Nephron (organoid): ENCODE data around the gene PM20D2.

Experiments used
- H3K27ac Mint-ChIP-seq, 3 experiments: 2 replicates each; pipeline ENCODE4 v1.8.0; 2020; ENCODE audit warnings: mixed read lengths in 3 of 3, mild to moderate bottlenecking in 2 of 3, moderate library complexity in 1 of 3
- H3K27me3 Mint-ChIP-seq: 2 replicates; pipeline ENCODE4 v1.8.0; 2021; ENCODE audit warnings: low read depth, mild to moderate bottlenecking, moderate library complexity, mixed read lengths
- H3K36me3 Mint-ChIP-seq: 2 replicates; pipeline ENCODE4 v1.8.0; 2020; ENCODE audit warnings: low read depth, mixed read lengths
- H3K4me1 Mint-ChIP-seq: 2 replicates; pipeline ENCODE4 v1.8.0; 2020; ENCODE audit warnings: mixed read lengths
- H3K4me3 Mint-ChIP-seq, 3 experiments: 2 replicates each; pipeline ENCODE4 v1.8.0; 2020; ENCODE audit warnings: mild to moderate bottlenecking in 3 of 3, mixed read lengths in 3 of 3, moderate library complexity in 2 of 3
- H3K9me3 Mint-ChIP-seq: 2 replicates; pipeline ENCODE4 v1.8.0; 2020; ENCODE audit warnings: mixed read lengths
- CTCF ChIP-seq, 3 experiments: fragments of 200-600 bp; sonication (generic); IDR thresholded peaks; one replicate each; pipeline ENCODE4 v1.5.0; 2021; ENCODE audit warnings: antibody characterized with exemption in 3 of 3; ENCODE audit not compliant: unreplicated experiment in 3 of 3

Gene PM20D2

DNA sequence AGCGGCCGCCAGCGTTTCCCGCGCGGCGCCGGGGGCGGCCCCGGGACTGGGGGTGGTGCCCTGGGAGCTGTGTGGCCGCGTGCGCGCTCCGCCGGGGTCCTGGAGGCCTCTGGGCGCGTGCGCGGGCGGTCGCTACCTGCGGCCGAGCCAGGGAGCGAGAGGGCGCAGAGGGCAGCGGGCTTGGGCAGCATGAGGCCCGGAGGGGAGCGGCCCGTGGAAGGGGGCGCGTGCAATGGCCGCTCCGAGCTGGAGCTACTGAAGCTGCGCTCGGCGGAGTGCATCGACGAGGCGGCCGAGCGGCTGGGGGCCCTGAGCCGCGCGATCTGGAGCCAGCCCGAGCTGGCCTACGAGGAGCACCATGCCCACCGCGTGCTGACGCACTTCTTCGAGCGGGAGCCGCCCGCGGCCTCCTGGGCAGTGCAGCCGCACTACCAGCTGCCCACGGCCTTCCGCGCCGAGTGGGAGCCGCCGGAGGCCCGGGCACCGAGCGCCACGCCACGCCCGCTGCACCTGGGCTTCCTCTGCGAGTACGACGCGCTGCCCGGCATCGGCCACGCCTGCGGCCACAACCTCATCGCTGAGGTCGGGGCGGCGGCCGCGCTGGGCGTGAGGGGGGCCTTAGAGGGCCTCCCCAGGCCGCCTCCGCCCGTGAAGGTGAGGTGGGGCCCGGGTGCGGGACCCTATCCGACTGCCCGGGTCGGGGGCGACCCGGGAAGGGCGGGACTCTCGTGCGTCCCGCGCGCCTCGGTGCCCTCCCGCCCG is at the start of gene PM20D2:
Gene PM20D2 (plus strand): TSS at position 100 of the 762 bp plus-strand sequence. CDS start 90 bp downstream, at position 190.
- peaks cover 40% of the 10 kb centered on the region for H3K4me1 Mint-ChIP-seq

GRCh38 chr6:89098461-89098860 is 47.4 kb upstream of the PM20D2 start:
- no peaks in the 10 kb centered on the region for H3K27me3 Mint-ChIP-seq
- no peak overlapping the region for H3K27ac Mint-ChIP-seq
- no peaks in the 10 kb centered on the region for H3K4me1 Mint-ChIP-seq
- H3K36me3 Mint-ChIP-seq: peaks cover 44% of the 10 kb centered on the region
- H3K9me3 Mint-ChIP-seq: no peaks in the 10 kb centered on the region
- TF ChIP-seq CTCF (IDR thresholded peaks at IDR 0.05; ENCODE audit: unreplicated experiment in 3 of 3): no peak
- H3K4me3 Mint-ChIP-seq: no peak overlapping the region

More for the DNA sequence above, at the start of gene PM20D2:
- Mint-ChIP-seq H3K27ac (peak within 1 kb of the TSS; percentile 81 to 96 (median 90)), H3K36me3 (peaks cover 13% of the 10 kb centered on the region), H3K4me3 (peak within 1 kb of the TSS; percentile 89 to 98 (median 94)), H3K9me3 (no peaks in the 10 kb centered on the region), H3K27me3 (peaks cover 5% of the 10 kb centered on the region)
- TF ChIP-seq CTCF (IDR thresholded peaks at IDR 0.05; ENCODE audit: unreplicated experiment in 3 of 3): no peak

DNA sequence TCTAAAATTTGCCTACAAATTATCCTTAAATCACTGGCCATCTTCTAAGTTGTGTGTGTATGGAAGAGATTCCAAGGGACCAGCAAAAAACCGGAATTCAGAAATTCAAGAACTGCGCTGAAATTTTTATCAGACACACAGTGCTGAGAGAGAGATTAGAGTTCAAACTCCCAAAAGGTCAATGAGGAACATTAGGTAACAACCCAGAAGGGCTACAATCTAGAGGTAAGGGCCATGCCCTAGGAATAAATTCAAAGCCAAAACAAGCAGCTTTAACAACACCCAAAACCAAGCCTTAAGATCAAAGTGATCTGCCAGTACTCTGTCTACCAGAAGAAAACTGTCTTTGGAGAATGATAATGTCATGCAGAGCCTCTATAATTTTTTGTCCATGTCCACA is 45.7 kb upstream of the PM20D2 start:
- no peak overlapping the region for H3K4me3 Mint-ChIP-seq
- H3K27ac Mint-ChIP-seq: no peak overlapping the region
- no peak for TF ChIP-seq CTCF (IDR thresholded peaks at IDR 0.05; ENCODE audit: unreplicated experiment in 3 of 3)
- no peaks in the 10 kb centered on the region for H3K27me3 Mint-ChIP-seq
- H3K9me3 Mint-ChIP-seq: no peaks in the 10 kb centered on the region
- no peaks in the 10 kb centered on the region for H3K4me1 Mint-ChIP-seq
- peaks cover 56% of the 10 kb centered on the region for H3K36me3 Mint-ChIP-seq

DNA sequence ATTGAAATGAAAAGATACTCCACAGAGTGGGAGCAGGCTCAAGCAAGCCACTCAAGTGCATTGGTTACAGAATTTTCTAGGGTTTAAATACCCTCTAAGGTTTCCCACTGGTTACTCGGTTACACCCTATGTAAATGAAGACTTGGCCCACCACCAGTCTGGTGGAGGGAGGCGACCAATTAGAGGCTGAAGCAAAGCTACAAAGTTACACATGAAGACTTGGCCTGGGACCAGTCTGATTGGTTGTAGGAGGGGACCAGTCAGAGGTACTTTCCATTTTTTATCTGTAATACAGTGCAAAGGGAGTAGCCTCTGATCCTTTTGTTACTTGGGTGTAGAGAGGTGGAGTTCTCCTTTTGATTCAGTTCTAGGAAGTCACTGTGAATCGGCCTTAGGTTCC is 35.6 kb upstream of the PM20D2 start:
- no peak for TF ChIP-seq CTCF (IDR thresholded peaks at IDR 0.05; ENCODE audit: unreplicated experiment in 3 of 3)
- Mint-ChIP-seq H3K4me1 (no peaks in the 10 kb centered on the region), H3K36me3 (peaks cover 26% of the 10 kb centered on the region), H3K4me3 (no peak overlapping the region), H3K9me3 (no peaks in the 10 kb centered on the region), H3K27ac (no peak overlapping the region), H3K27me3 (no peaks in the 10 kb centered on the region)

GRCh38 chr6:89111933-89112332 is 33.9 kb upstream of the PM20D2 start:
- Mint-ChIP-seq H3K4me1 (peaks cover 4% of the 10 kb centered on the region), H3K9me3 (no peaks in the 10 kb centered on the region), H3K27me3 (no peaks in the 10 kb centered on the region), H3K4me3 (no peak overlapping the region), H3K27ac (no peak overlapping the region), H3K36me3 (peaks cover 21% of the 10 kb centered on the region)
- TF ChIP-seq CTCF (IDR thresholded peaks at IDR 0.05; ENCODE audit: unreplicated experiment in 3 of 3): no peak

DNA sequence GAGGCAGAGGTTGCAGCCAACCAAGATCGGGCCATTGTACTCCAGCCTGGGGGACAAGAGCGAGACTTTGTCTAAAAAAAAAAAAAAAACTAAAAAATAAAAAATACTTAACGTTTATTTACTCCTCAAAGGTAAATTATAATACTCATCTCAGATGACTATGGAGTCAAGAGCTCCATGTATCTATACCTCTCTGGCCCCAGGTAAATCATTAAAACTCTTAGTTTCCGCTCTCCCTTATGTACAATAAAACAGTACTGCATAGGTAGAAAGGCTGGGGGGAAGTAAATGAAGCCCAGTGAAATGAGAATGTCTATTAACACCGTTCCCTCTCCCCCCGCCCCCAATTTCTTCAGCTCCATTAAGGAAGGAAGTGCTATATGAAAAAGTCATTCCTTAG is 29.2 kb upstream of the PM20D2 start:
- Mint-ChIP-seq H3K4me3 (peak overlapping the region; percentile 88 to 94 (median 92)), H3K27ac (peak overlapping the region; percentile 77 to 93 (median 89)), H3K36me3 (peaks cover 5% of the 10 kb centered on the region), H3K9me3 (no peaks in the 10 kb centered on the region), H3K4me1 (peaks cover 7% of the 10 kb centered on the region), H3K27me3 (no peaks in the 10 kb centered on the region)
- TF ChIP-seq CTCF (IDR thresholded peaks at IDR 0.05; ENCODE audit: unreplicated experiment in 3 of 3): no peak
